NCI-H460 (cell line): ENCODE measurements around the gene CDON. TPM values are rescaled to one million over a fixed set of nuclear protein-coding genes. Genes with fewer than 3 reads are reported as not detected.

Experiments
- total RNA-seq: library from RNA; depleted of rRNA; stranded (reverse); fragments of >200 nt; shearing (Covaris generic); gene quantifications from 2 replicates; pipeline ENCODE4 v1.2.3, GENCODE V29; 2014; rRNA removed

The CDON gene
- total RNA-seq, 1 experiment from 2014 or later, result 3.7 TPM

Other genes starting within 250 kb of the CDON start
- not detected in 2 replicates for gene PATE4, start 229.6 kb downstream of the CDON start, total RNA-seq
- gene HYLS1, start 175.2 kb downstream of the CDON start, total RNA-seq, result 8.5 and 11.7 TPM in 2 replicates
- gene PUS3, start 159.7 kb downstream of the CDON start, total RNA-seq, result 17.2 and 17.9 TPM in 2 replicates
- not detected in 2 replicates for gene DDX25, start 158.4 kb downstream of the CDON start, total RNA-seq
- gene VSIG10L2, start 116.8 kb downstream of the CDON start, total RNA-seq, result 0.02 TPM in 1 of 2 replicates, not detected in the other
- 15.3 and 27.6 TPM in 2 replicates for gene RPUSD4, start 148.8 kb upstream of the CDON start, total RNA-seq
- 12.5 and 14.5 TPM in 2 replicates for gene FAM118B, start 148.9 kb upstream of the CDON start, total RNA-seq
- gene SRPRA, start 206.0 kb upstream of the CDON start, total RNA-seq, result 94.7 and 97.3 TPM in 2 replicates
- 13.2 and 17.1 TPM in 2 replicates for gene FOXRED1, start 206.3 kb upstream of the CDON start, total RNA-seq
- gene TIRAP, start 220.2 kb upstream of the CDON start, total RNA-seq, result 10.0 and 10.6 TPM in 2 replicates
- gene DCPS, start 241.2 kb upstream of the CDON start, total RNA-seq, result 35.9 and 38.2 TPM in 2 replicates